Chondrocyte (in vitro differentiated cells): ENCODE results near the gene PRDM12. TPM values are rescaled to one million over a fixed set of nuclear protein-coding genes. Genes with fewer than 3 reads are reported as not detected.

Experiments used
- DNase-seq: peaks from one replicate; pipeline ENCODE4 v3.0.0; 2021; ENCODE audit warnings: mixed read lengths, low spot score
- H3K27ac Mint-ChIP-seq: one replicate; pipeline ENCODE4 v1.8.0; 2021; ENCODE audit warnings: mild to moderate bottlenecking, moderate library complexity, mixed read lengths; ENCODE audit not compliant: unreplicated experiment
- H3K27me3 Mint-ChIP-seq: 2 replicates; pipeline ENCODE4 v1.8.0; 2021; ENCODE audit warnings: low read depth, mixed read lengths
- H3K36me3 Mint-ChIP-seq: 2 replicates; pipeline ENCODE4 v1.8.0; 2021; ENCODE audit warnings: low read depth, mixed read lengths
- H3K4me1 Mint-ChIP-seq: 2 replicates; pipeline ENCODE4 v1.8.0; 2021; ENCODE audit warnings: low read depth, mild to moderate bottlenecking, mixed read lengths
- H3K4me3 Mint-ChIP-seq: one replicate; pipeline ENCODE4 v1.8.0; 2021; ENCODE audit warnings: mild to moderate bottlenecking, moderate library complexity, mixed read lengths; ENCODE audit not compliant: unreplicated experiment
- H3K9me3 Mint-ChIP-seq: 2 replicates; pipeline ENCODE4 v1.8.0; 2021; ENCODE audit warnings: low read depth, mixed read lengths
- total RNA-seq: library from RNA; stranded (reverse); gene quantifications from 3 replicates; pipeline ENCODE4 v1.2.1, GENCODE V29; 2021
- TF ChIP-seq, protein P1 (sequence below): fragments of 200-600 bp; sonication (generic); IDR thresholded peaks from 2 replicates; pipeline ENCODE4 v1.5.0; 2021; ENCODE audit warnings: antibody characterized with exemption, mild to moderate bottlenecking, moderate library complexity

Gene PRDM12
- total RNA-seq, 1 donor from 2014 or later: 0.10 TPM

- H3K27me3 Mint-ChIP-seq: no peaks in the 10 kb centered on the region
- TF ChIP-seq, protein P1, sequence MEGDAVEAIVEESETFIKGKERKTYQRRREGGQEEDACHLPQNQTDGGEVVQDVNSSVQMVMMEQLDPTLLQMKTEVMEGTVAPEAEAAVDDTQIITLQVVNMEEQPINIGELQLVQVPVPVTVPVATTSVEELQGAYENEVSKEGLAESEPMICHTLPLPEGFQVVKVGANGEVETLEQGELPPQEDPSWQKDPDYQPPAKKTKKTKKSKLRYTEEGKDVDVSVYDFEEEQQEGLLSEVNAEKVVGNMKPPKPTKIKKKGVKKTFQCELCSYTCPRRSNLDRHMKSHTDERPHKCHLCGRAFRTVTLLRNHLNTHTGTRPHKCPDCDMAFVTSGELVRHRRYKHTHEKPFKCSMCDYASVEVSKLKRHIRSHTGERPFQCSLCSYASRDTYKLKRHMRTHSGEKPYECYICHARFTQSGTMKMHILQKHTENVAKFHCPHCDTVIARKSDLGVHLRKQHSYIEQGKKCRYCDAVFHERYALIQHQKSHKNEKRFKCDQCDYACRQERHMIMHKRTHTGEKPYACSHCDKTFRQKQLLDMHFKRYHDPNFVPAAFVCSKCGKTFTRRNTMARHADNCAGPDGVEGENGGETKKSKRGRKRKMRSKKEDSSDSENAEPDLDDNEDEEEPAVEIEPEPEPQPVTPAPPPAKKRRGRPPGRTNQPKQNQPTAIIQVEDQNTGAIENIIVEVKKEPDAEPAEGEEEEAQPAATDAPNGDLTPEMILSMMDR: no peak
- peaks cover 2% of the 10 kb centered on the region for H3K36me3 Mint-ChIP-seq
- peaks cover 35% of the 10 kb centered on the region for H3K4me1 Mint-ChIP-seq
- H3K27ac Mint-ChIP-seq: no peak overlapping the region
- no peaks in the 10 kb centered on the region for H3K9me3 Mint-ChIP-seq
- no peak for DNase-seq
- H3K4me3 Mint-ChIP-seq: no peak overlapping the region
Observed at GRCh38 chr9:130718562-130718961, 54.2 kb downstream of the PRDM12 start.

- Mint-ChIP-seq H3K27ac (no peak overlapping the region), H3K9me3 (no peaks in the 10 kb centered on the region), H3K36me3 (peaks cover 2% of the 10 kb centered on the region), H3K27me3 (no peaks in the 10 kb centered on the region), H3K4me1 (peaks cover 13% of the 10 kb centered on the region), H3K4me3 (no peak overlapping the region)
- DNase-seq: no peak
- TF ChIP-seq, protein P1: no peak
Observed at GRCh38 chr9:130720762-130721161, 56.4 kb downstream of the PRDM12 start.

GRCh38 chr9:130728721-130729120, 64.3 kb downstream of the PRDM12 start:
- TF ChIP-seq, protein P1: no peak
- no peak for DNase-seq
- peaks cover 21% of the 10 kb centered on the region for H3K4me1 Mint-ChIP-seq
- H3K27ac Mint-ChIP-seq: peak overlapping the region; percentile 10
- H3K9me3 Mint-ChIP-seq: peaks cover 3% of the 10 kb centered on the region
- no peaks in the 10 kb centered on the region for H3K36me3 Mint-ChIP-seq
- no peak overlapping the region for H3K4me3 Mint-ChIP-seq
- H3K27me3 Mint-ChIP-seq: no peaks in the 10 kb centered on the region

- H3K4me1 Mint-ChIP-seq: peaks cover 21% of the 10 kb centered on the region
- H3K9me3 Mint-ChIP-seq: peaks cover 3% of the 10 kb centered on the region
- H3K27ac Mint-ChIP-seq: peak overlapping the region; percentile 10
- H3K36me3 Mint-ChIP-seq: no peaks in the 10 kb centered on the region
- no peak overlapping the region for H3K4me3 Mint-ChIP-seq
- H3K27me3 Mint-ChIP-seq: no peaks in the 10 kb centered on the region
- TF ChIP-seq, protein P1: no peak
- DNase-seq: no peak
Observed at GRCh38 chr9:130729145-130729544, 64.8 kb downstream of the PRDM12 start.

GRCh38 chr9:130731355-130731754, 67.0 kb downstream of the PRDM12 start:
- TF ChIP-seq, protein P1: no peak
- H3K4me1 Mint-ChIP-seq: peaks cover 23% of the 10 kb centered on the region
- no peak overlapping the region for H3K27ac Mint-ChIP-seq
- no peaks in the 10 kb centered on the region for H3K27me3 Mint-ChIP-seq
- H3K4me3 Mint-ChIP-seq: no peak overlapping the region
- no peak for DNase-seq
- peaks cover 3% of the 10 kb centered on the region for H3K9me3 Mint-ChIP-seq
- no peaks in the 10 kb centered on the region for H3K36me3 Mint-ChIP-seq
